Loucy (cell line): ENCODE data around the gene GBGT1.

ENCODE experiments used
- CTCF ChIP-seq: fragments of 200-600 bp; sonication (generic); conservative IDR thresholded peaks from 2 replicates; pipeline ENCODE4 v1.5.1; 2014; ENCODE audit warnings: mild to moderate bottlenecking, antibody characterized with exemption, low read length
- EZH2phosphoT487 ChIP-seq: fragments of 200-600 bp; IDR thresholded peaks from 2 replicates; pipeline ENCODE4 v1.6.1; 2018; ENCODE audit warnings: antibody characterized with exemption, mild to moderate bottlenecking, moderate library complexity, borderline replicate concordance

DNA sequence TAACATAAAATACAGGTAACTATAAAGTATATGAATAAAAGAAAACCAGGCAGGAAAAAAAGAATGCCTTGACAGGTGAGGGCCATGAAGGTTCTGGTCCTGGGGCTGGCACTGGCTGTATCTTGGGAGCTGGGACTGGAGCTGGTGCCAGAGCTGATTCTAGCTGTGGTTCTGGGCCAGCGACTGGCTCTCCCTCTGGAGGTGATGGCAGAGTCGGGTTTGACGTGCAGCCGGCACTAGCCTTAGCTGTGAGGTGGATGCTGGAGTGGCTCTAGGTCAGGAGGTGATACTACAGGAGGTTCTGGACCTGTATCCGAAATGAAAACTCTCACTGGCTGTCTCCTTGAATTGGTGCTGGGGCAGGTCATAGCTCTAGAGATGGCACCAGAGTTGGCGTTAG is 23.0 kb upstream of the GBGT1 start:
- TF ChIP-seq CTCF (no peak), EZH2phosphoT487 (no peak)
